Measurements from ENCODE around the gene EDAR.

Gene EDAR

GRCh38 chr2:108918156-108918874 lies 70.7 kb downstream of the EDAR start:
- no peak overlapping the region for H3K9ac ChIP-seq (ENCODE audit: low read length)
- TF ChIP-seq CTCF (IDR thresholded peaks at IDR 0.05; ENCODE audit: low read length) (no peak), EZH2 (IDR thresholded peaks at IDR 0.05; ENCODE audit: borderline replicate concordance, low read length) (no peak)
- no peak overlapping the region for H3K27ac ChIP-seq (ENCODE audit: low read depth, low read length, poor library complexity, severe bottlenecking)
- H3K27me3 ChIP-seq (ENCODE audit: insufficient read depth, low read length), result no peaks in the 10 kb centered on the region
- H4K20me1 ChIP-seq (ENCODE audit: insufficient read depth, low read length), result no peaks in the 10 kb centered on the region
- no peaks in the 10 kb centered on the region for H3K9me2 ChIP-seq (ENCODE audit: low read depth, low read length)
- no peaks in the 10 kb centered on the region for H3K79me2 ChIP-seq (ENCODE audit: insufficient read depth, low read length)
- no peaks in the 10 kb centered on the region for H3F3A ChIP-seq (ENCODE audit: insufficient read depth, low read length)
- H3K9me3 ChIP-seq (ENCODE audit: low read length), result no peaks in the 10 kb centered on the region
- H3K4me1 ChIP-seq (ENCODE audit: insufficient read depth, low read length, severe bottlenecking), result no peaks in the 10 kb centered on the region
- no peak overlapping the region for H3K4me2 ChIP-seq (ENCODE audit: low read length)
- H3K36me3 ChIP-seq (ENCODE audit: insufficient read depth, low read length), result no peaks in the 10 kb centered on the region
- H2AFZ ChIP-seq (ENCODE audit: low read length), result no peak overlapping the region
- no peak overlapping the region for H3K4me3 ChIP-seq (ENCODE audit: low read depth, low read length, poor library complexity, severe bottlenecking)

- Histone ChIP-seq H3F3A (ENCODE audit: insufficient read depth, low read length) (no peaks in the 10 kb centered on the region), H3K4me2 (ENCODE audit: low read length) (no peak overlapping the region)
These were observed 71.5 kb downstream of the EDAR start for GRCh38 chr2:108917526-108917925.

GRCh38 chr2:108916796-108917421 lies 72.1 kb downstream of the EDAR start:
- no peaks in the 10 kb centered on the region for H3F3A ChIP-seq (ENCODE audit: insufficient read depth, low read length)
- H3K36me3 ChIP-seq (ENCODE audit: insufficient read depth, low read length), result no peaks in the 10 kb centered on the region
- H3K9me2 ChIP-seq (ENCODE audit: low read depth, low read length), result no peaks in the 10 kb centered on the region
- H2AFZ ChIP-seq (ENCODE audit: low read length), result no peak overlapping the region
- no peaks in the 10 kb centered on the region for H4K20me1 ChIP-seq (ENCODE audit: insufficient read depth, low read length)
- H3K4me3 ChIP-seq (ENCODE audit: low read depth, low read length, poor library complexity, severe bottlenecking), result no peak overlapping the region
- H3K27ac ChIP-seq (ENCODE audit: low read depth, low read length, poor library complexity, severe bottlenecking), result no peak overlapping the region
- H3K4me2 ChIP-seq (ENCODE audit: low read length), result no peak overlapping the region
- no peak for TF ChIP-seq EZH2 (IDR thresholded peaks at IDR 0.05; ENCODE audit: borderline replicate concordance, low read length)
- no peak for TF ChIP-seq CTCF (IDR thresholded peaks at IDR 0.05; ENCODE audit: low read length)
- no peaks in the 10 kb centered on the region for H3K27me3 ChIP-seq (ENCODE audit: insufficient read depth, low read length)
- H3K4me1 ChIP-seq (ENCODE audit: insufficient read depth, low read length, severe bottlenecking), result no peaks in the 10 kb centered on the region
- no peaks in the 10 kb centered on the region for H3K79me2 ChIP-seq (ENCODE audit: insufficient read depth, low read length)
- H3K9ac ChIP-seq (ENCODE audit: low read length), result no peak overlapping the region
- H3K9me3 ChIP-seq (ENCODE audit: low read length), result no peaks in the 10 kb centered on the region

More at GRCh38 chr2:108917526-108917925, 71.5 kb downstream of the EDAR start:
- no peak for TF ChIP-seq EZH2 (IDR thresholded peaks at IDR 0.05; ENCODE audit: borderline replicate concordance, low read length)
- TF ChIP-seq CTCF (IDR thresholded peaks at IDR 0.05; ENCODE audit: low read length), result no peak
- Histone ChIP-seq H3K27ac (ENCODE audit: low read depth, low read length, poor library complexity, severe bottlenecking) (no peak overlapping the region), H3K79me2 (ENCODE audit: insufficient read depth, low read length) (no peaks in the 10 kb centered on the region), H3K4me1 (ENCODE audit: insufficient read depth, low read length, severe bottlenecking) (no peaks in the 10 kb centered on the region), H4K20me1 (ENCODE audit: insufficient read depth, low read length) (no peaks in the 10 kb centered on the region), H3K4me3 (ENCODE audit: low read depth, low read length, poor library complexity, severe bottlenecking) (no peak overlapping the region), H2AFZ (ENCODE audit: low read length) (no peak overlapping the region), H3K36me3 (ENCODE audit: insufficient read depth, low read length) (no peaks in the 10 kb centered on the region), H3K27me3 (ENCODE audit: insufficient read depth, low read length) (no peaks in the 10 kb centered on the region), H3K9ac (ENCODE audit: low read length) (no peak overlapping the region), H3K9me2 (ENCODE audit: low read depth, low read length) (no peaks in the 10 kb centered on the region), H3K9me3 (ENCODE audit: low read length) (no peaks in the 10 kb centered on the region)
